Liver (tissue), 9 donors: Measurements from ENCODE around the gene HOXA3. TPM values are rescaled to one million over a fixed set of nuclear protein-coding genes. Genes with fewer than 3 reads are reported as not detected.

Experiments used
- DNase-seq: peaks from one replicate; pipeline ENCODE4 v3.0.0-alpha.2; 2017; ENCODE audit warnings: low spot score
- H3K27ac ChIP-seq, 2 donors: one replicate each; pipeline ENCODE4 v1.7.0; 2013; ENCODE audit warnings: inconsistent platforms in 2 of 2, low read length in 2 of 2, control low read depth in 1 of 2, low read depth in 1 of 2, mild to moderate bottlenecking in 1 of 2
- H3K27me3 ChIP-seq, 4 donors: one replicate each; pipeline versions ENCODE4 v1.6.1 to v1.7.0; 2013; ENCODE audit warnings: low read length in 3 of 4, inconsistent platforms in 1 of 4, mild to moderate bottlenecking in 1 of 4, moderate library complexity in 1 of 4; ENCODE audit not compliant: control insufficient read depth in 4 of 4, insufficient read depth in 4 of 4
- H3K36me3 ChIP-seq, 4 donors: one replicate each; pipeline versions ENCODE4 v1.6.1 to v1.7.0; 2013; ENCODE audit warnings: low read length in 3 of 4, mild to moderate bottlenecking in 3 of 4, low read depth in 1 of 4, moderate library complexity in 1 of 4; ENCODE audit not compliant: control insufficient read depth in 4 of 4, insufficient read depth in 3 of 4
- H3K4me1 ChIP-seq, 4 donors: one replicate each; pipeline versions ENCODE4 v1.6.1 to v1.7.0; 2013; ENCODE audit warnings: low read length in 3 of 4, mild to moderate bottlenecking in 3 of 4, moderate library complexity in 1 of 4; ENCODE audit not compliant: control insufficient read depth in 4 of 4, insufficient read depth in 4 of 4
- H3K4me3 ChIP-seq, 3 donors: one replicate each; pipeline versions ENCODE4 v1.6.1 to v1.7.0; 2013; ENCODE audit warnings: low read length in 3 of 3, control low read depth in 1 of 3, low read depth in 1 of 3, mild to moderate bottlenecking in 1 of 3
- H3K9ac ChIP-seq, 2 donors: one replicate each; pipeline ENCODE4 v1.7.0; 2013; ENCODE audit warnings: low read length in 2 of 2, mild to moderate bottlenecking in 2 of 2, moderate library complexity in 2 of 2, control low read depth in 1 of 2, low read depth in 1 of 2
- H3K9me3 ChIP-seq, 4 donors: one replicate each; pipeline versions ENCODE4 v1.6.1 to v1.7.0; 2013; ENCODE audit warnings: low read length in 3 of 4; ENCODE audit not compliant: control insufficient read depth in 4 of 4
- ATF3 ChIP-seq: IDR thresholded peaks from 2 replicates; pipeline ENCODE4 v1.6.1; 2016; ENCODE audit warnings: antibody characterized with exemption
- CTCF ChIP-seq: fragments of 150-350 bp; IDR thresholded peaks from 2 replicates; pipeline ENCODE4 v1.5.1; 2017; ENCODE audit warnings: improper control_type of control experiment, low read depth, low read length; ENCODE audit not compliant: missing input control
- EGR1 ChIP-seq, 2 donors: IDR thresholded peaks; 2 replicates each; pipeline ENCODE4 v1.6.1; 2016 to 2018; ENCODE audit warnings: antibody characterized with exemption in 2 of 2, low read depth in 2 of 2
- FOXA1 ChIP-seq: IDR thresholded peaks from 2 replicates; pipeline ENCODE4 v1.6.1; 2016; ENCODE audit warnings: antibody characterized with exemption
- FOXA2 ChIP-seq: IDR thresholded peaks from 2 replicates; pipeline ENCODE4 v1.6.1; 2016; ENCODE audit warnings: antibody characterized with exemption
- GABPA ChIP-seq, 2 donors: IDR thresholded peaks in 1 of 2; conservative IDR thresholded peaks in 1 of 2; 2 replicates each; pipeline ENCODE4 v1.6.1; 2016; ENCODE audit warnings: antibody characterized with exemption in 2 of 2, mild to moderate bottlenecking in 1 of 2, moderate library complexity in 1 of 2
- HNF4A ChIP-seq, 2 donors: conservative IDR thresholded peaks; 2 replicates each; pipeline ENCODE4 v1.6.1; 2016; ENCODE audit warnings: antibody characterized with exemption in 2 of 2, mild to moderate bottlenecking in 2 of 2
- MAX ChIP-seq: IDR thresholded peaks from 2 replicates; pipeline ENCODE4 v1.6.1; 2016; ENCODE audit warnings: antibody characterized with exemption
- RAD21 ChIP-seq, 2 donors: IDR thresholded peaks; 2 replicates each; pipeline ENCODE4 v1.6.1; 2016; ENCODE audit warnings: antibody characterized with exemption in 2 of 2, mild to moderate bottlenecking in 2 of 2
- REST ChIP-seq: IDR thresholded peaks from 2 replicates; pipeline ENCODE4 v1.6.1; 2016; ENCODE audit warnings: antibody characterized with exemption, mild to moderate bottlenecking
- RXRA ChIP-seq, 2 donors: IDR thresholded peaks; 2 replicates each; pipeline ENCODE4 v1.6.1; 2017 to 2018; ENCODE audit warnings: antibody characterized with exemption in 2 of 2, mild to moderate bottlenecking in 1 of 2
- TAF1 ChIP-seq: conservative IDR thresholded peaks from 2 replicates; pipeline ENCODE4 v1.6.1; 2016; ENCODE audit warnings: antibody characterized with exemption, mild to moderate bottlenecking
- YY1 ChIP-seq: IDR thresholded peaks from 2 replicates; pipeline ENCODE4 v1.6.1; 2016; ENCODE audit warnings: antibody characterized with exemption, mild to moderate bottlenecking
- ZBTB33 ChIP-seq: IDR thresholded peaks from 2 replicates; pipeline ENCODE4 v1.6.1; 2016; ENCODE audit warnings: antibody characterized with exemption
- WGBS: extraction: QIAGEN DNeasy Blood & Tissue Kit; methylation state at CpG from one replicate; pipeline ENCODE4 v1.1.7; 2013; 5-methylcytosine and 5-hydroxymethylcytosine counted together
- polyA plus RNA-seq, 2 donors: library from polyadenylated mRNA; stranded (reverse) in 1 of 2; unstranded in 1 of 2; fragments of 200-250 nt in 1 of 2; fragments of >200 nt in 1 of 2; fragmentation: Nextera tagmentation in 1 of 2; extraction: Ambion mirVana in 1 of 2; gene quantifications; one replicate each; pipeline versions ENCODE4 v1.2.1 to v1.2.3, GENCODE V29; 2013 to 2015
- total RNA-seq, 2 donors: library from RNA; depleted of rRNA; stranded (reverse); fragments of >200 nt; gene quantifications; one replicate each; pipeline ENCODE4 v1.2.3, GENCODE V29; 2014
- donor health status: healthy.
- donor health status: healthy.
- donor health status: healthy.
- donor health status: healthy.
- donor health status: healthy.

The HOXA3 gene
- total and polyA plus RNA-seq, 4 donors: 0.11 to 0.28 (median 0.20) TPM

- peak; percentile 88 for DNase-seq
- no peak overlapping the region for H3K9ac ChIP-seq
- H3K27ac ChIP-seq: no peak overlapping the region
- H3K9me3 ChIP-seq: peaks cover 0 to 14% (median 0%) of the 10 kb centered on the region in 4 donors
- no peaks in the 10 kb centered on the region for H3K36me3 ChIP-seq
- 1% methylated on average over 54 of the region's 54 CpGs for WGBS
- peaks cover 6 to 49% (median 21%) of the 10 kb centered on the region in 4 donors for H3K27me3 ChIP-seq
- TF ChIP-seq FOXA1 (no peak), CTCF (peak; percentile 97), YY1 (peak; percentile 86), RXRA (IDR thresholded peaks at IDR 0.05) (no peak), RAD21 (IDR thresholded peaks at IDR 0.05) (peak; percentile 92 to 95)
- peaks cover 11 to 30% (median 13%) of the 10 kb centered on the region in 4 donors for H3K4me1 ChIP-seq
- H3K4me3 ChIP-seq: peak overlapping the region; percentile 54 to 72 (median 71)
Observed at GRCh38 chr7:27160546-27161213, 8.3 kb upstream of the HOXA3 start.

- 14% methylated on average over 23 of the region's 23 CpGs for WGBS
- Histone ChIP-seq H3K27ac (no peak overlapping the region), H3K4me3 (peak overlapping the region in 2 of 3 donors; percentile 54 to 72), H3K36me3 (no peaks in the 10 kb centered on the region), H3K9ac (no peak overlapping the region), H3K4me1 (peaks cover 12 to 33% (median 13%) of the 10 kb centered on the region in 4 donors), H3K9me3 (peaks cover 0 to 12% (median 0%) of the 10 kb centered on the region in 4 donors), H3K27me3 (peaks cover 9 to 49% (median 24%) of the 10 kb centered on the region in 4 donors)
- TF ChIP-seq YY1 (no peak), RAD21 (IDR thresholded peaks at IDR 0.05) (no peak), REST (no peak), GABPA (IDR thresholded peaks at IDR 0.05 in 1 of 2, conservative IDR thresholded peaks at IDR 0.05 in 1 of 2) (no peak), FOXA2 (no peak), MAX (no peak), TAF1 (no peak), ATF3 (no peak), CTCF (no peak), EGR1 (IDR thresholded peaks at IDR 0.05; ENCODE audit: low read depth in 2 of 2) (no peak), HNF4A (conservative IDR thresholded peaks at IDR 0.05) (no peak), ZBTB33 (no peak), FOXA1 (no peak)
- no peak for DNase-seq
Observed at GRCh38 chr7:27160145-27160545, 7.8 kb upstream of the HOXA3 start.
